Cerebellar cortex (tissue), 1 donor: ENCODE measurements around the gene CCBE1.
"Not testable (repeated sequence)": the region's sequence is repeated elsewhere in the genome, so short reads cannot be mapped to it uniquely, and the experiment has no call there.

ENCODE experiments used
- DNase-seq: peaks from one replicate; pipeline ENCODE4 v3.0.0-alpha.2; 2015; ENCODE audit warnings: low spot score

CCBE1 gene

DNA sequence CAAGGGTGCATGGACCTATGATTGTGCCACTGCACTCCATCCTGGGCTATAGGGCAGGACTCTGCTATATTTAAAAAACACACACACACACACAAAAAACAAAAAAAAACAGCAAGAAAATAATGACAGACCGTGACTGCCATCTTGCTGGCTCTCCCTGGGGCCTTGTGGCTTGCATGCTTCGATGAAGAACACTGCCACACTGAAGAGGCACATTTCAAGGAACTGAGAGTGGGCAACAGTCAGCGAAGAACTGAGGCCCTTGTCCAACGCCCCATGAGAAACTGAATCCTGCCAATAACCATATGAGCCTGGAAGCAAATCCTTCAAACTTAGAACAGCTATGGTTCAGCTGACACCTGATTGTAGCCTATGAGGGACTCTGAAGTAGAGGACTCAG is 158.1 kb downstream of the CCBE1 start:
- DNase-seq, result no peak

DNA sequence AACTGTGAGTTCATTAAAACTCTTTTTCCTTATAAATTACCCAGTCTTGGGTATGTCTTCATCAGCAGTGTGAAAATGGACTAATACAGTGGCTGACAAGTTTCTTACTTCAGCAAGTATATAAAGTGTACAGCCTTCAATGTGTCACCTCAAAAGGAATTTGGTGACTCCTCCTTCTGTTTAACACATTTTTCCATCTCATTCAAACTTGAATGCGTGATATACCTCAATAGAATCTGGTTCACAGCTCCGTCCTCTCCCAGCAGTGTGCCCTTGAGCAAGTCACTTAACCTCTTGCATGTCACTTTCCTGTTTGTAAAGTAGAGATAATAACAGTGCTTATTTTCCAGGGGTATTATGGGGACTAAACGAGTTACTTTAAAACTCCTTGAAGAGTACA is 159.6 kb downstream of the CCBE1 start:
- DNase-seq, result no peak

DNA sequence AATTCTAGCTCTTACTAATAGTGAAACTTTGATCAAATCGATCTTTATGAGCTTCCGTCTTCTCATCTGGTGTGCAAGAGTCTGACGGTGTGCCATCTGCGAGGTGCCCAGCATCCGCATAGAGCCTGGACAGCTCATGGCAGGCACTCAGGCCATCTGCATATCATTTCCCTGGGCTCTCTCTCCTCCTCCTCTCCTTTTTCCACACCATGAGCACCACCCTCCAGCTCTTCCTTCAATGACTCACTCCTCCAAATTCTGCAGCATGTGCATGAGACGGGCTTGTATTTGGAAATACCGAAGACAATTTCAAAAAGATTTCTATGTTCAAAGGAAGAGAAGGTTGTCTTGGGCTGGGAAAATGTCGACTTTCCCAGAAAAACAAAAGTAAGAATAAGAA is 161.1 kb downstream of the CCBE1 start:
- no peak for DNase-seq

DNA sequence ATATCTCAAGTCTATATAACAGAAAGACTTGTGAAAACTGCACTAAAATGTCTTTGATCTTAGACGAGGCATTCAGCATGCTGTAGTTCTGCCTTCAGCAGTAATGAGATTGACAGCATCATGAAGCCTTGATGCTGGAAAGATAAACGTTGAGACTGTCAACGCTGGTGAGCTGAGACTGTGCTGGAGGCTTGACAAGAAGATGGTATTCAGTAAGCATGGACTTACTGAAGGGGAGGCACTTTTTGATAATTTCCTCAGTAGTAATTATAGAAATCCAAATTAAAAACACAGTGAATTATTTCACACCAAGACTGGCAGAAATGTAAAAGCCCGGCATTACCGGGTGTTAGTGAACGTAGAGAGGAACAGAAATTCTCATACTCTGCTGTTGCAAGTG is 162.2 kb downstream of the CCBE1 start:
- DNase-seq, result no peak

DNA sequence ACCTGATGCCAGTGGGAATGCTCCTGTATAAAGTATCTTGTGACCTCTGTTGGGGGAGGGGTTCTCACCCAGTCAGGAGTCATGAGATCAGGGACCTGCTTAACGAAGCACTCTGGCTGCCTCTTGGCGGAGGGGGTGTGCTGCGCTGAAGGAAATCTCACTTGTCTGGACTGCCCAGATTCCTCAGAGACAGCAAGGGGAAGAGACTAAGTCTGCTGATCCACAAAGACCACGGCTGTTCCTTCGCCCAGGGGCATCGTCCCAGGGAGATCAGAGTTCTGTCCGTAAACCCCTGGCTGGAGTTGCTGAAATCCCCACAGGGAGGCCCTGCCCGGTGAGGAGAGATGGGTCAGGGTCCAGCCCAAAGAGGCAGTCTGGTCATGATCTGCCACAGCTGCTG is 168.4 kb downstream of the CCBE1 start:
- DNase-seq, result no peak

DNA sequence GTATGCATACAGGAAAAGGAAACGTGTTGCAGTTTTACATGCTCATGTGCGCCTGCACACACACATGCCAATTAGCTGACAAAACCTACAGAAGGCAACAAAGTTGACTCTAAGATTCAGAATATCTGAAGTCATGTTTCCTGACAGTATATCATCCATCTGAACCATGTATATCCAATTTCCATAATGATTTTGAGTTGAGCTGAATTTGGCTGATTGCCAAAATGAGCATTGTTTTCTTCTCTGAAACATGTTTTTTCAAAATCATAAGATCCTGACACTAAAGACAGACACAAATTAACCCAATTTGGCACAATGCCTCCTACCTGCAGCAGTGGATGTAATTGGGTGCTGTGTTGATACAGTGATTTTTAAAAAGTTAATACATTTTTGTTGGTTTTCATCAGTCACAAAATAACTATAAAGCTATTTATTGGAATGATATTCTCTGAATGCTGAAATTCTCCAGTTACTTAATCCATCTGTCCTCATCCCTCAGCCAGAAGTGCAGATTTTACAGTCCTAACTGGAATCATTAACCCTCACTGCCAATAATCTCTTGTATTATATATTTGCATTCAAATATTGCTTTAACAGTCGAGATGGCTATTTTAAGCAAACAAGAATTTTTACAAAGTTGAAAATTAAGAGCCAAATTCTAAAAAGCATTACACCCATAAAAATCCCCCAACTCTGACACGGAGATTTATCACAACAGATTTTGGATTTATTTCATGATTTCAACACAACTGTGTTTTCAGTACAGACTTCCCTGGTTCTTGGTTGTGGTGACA is 176.5 kb downstream of the CCBE1 start:
- no peak for DNase-seq

DNA sequence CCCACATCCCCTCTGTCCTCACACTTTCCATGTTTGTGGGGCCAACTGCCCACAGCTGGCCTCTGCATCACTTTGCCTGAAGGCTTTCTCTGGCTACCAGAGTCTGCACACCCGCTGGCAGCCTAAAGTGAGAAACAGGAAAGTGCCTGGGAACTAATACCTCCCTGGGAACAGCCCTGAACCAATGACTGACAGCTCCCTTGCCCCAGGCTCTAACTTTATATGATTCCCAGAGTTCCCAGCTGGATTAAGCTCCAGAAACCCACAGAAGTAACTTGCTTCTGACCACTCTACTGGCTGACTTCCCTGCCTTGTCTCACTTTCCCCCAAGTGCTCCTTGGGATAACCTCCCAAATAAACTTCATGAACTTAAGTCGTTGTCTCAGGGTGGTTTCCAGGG is 178.5 kb downstream of the CCBE1 start:
- no peak for DNase-seq

DNA sequence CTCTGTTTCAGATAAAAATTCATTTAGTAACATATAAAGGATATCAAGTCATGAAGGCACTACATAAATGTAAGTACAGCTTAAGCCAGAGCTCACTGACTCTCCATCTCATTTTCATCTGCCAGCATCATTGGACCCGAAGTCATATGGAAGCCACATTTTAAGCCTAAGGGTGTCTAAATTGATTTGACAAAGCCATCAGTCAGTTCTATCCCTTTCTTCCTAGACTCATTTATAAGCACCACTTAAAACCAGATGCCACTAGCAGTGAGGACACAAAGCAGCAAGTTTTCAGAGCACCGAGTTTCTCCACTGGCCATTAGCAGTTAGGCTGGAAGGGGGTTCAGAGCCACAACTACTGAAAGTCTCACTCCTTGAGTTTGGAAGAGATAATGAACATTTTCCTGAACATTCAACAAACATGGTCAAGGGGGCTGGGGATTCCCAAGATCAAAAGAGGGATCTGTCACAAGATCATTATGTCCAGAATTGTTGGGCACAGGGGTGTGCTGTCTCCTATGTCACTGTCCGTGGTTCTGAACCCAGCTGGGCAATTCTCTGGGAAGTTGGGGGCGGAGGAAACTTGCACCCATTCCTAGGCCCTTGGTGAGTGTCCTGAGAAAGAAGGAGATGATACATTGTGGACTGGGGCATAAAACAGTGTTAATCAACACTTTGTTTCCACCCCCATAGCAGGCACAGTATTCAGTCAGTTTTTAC is 179.6 kb downstream of the CCBE1 start:
- DNase-seq, result no peak

DNA sequence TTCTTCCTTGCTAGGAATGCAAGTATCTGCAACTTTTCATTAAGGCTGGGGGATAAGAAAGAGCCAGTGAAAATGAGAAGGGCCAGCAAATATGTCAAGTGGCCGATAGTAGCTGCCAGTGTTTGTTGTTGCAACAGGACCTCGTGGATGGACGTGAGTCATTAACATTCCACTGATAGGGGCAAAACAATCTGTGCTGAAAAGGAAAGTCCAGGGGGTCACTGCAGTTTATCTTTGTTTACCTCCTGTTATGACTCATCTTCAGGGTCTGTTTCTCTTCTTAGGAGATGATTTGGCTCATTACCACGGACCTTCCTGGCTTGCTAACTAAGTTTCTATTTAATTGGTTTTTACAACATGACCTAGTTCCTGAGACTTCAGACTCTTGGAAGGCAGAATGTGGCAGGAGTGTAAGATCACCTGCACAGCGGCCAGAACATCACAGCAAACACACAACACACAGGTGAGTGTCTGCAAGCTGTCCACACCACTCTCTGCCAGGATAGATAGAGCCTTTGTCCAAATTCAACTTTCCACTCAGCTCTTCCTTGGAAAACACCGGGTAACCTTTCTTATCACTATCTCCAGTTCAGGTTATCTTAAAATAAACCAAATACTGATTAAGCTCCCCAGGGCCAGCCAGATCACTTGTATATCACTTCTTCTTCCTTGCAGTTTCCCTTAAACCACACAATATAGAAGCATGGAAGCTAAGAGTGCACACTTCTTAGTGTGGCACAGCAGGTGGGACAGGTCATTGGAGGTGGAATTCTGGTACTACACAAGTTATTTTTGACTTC is 180.7 kb downstream of the CCBE1 start:
- no peak for DNase-seq

DNA sequence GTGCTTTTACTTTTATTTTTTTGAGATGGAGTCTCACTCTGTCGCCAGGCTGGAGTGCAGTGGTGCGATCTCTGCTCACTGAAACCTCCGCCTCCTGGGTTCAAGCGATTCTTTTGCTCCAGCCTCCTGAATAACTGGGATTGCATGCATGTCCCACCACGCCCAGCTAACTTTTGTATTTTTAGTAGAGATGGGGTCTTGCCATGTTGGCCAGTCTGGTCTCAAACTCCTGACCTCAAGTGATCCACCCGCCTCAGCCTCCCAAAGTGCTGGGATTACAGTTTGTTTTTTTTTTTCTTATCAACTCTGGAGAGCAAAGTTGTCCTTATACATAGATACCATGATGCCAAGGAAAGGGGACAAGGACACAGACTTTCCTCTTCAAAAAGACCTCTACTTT is 181.3 kb downstream of the CCBE1 start:
- DNase-seq, result not testable (repeated sequence)

DNA sequence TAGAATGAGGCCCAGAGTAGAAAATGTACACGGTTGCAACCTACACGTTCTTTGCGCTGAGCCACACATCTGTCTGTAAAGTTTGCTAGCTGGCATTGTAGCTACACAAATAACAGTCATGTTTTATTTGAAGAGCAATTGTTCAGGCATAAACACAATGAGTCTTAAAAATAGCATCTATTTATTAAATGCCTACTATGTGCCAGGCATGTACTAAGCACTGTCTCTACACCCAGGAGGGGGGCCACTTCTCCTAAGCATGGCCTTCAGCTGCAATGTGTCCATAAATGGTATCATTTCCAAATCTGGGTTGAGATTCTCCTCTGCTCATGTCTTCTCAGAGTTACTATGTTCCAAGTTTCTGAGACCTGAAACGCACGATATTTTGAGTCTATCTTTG is 182.1 kb downstream of the CCBE1 start:
- DNase-seq, result no peak

DNA sequence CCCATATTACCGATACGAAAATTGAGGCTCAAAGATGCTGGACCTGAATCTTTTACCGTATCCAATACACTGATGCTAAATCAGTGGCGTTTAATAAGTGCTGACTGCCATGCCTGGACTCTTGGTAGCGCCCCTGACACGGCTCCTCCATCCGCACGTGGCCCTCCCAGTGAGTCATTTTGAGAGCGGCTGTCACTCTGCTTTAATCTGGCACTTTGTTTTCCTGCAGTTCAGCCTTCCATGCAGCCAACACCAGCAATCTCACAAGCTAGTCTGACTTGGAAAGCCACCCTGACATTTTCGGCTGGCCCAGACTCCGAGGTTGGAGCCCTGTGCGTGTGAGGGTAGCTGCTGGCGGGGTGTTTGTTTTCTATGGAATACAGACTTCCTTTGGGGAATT is 183.0 kb downstream of the CCBE1 start:
- DNase-seq, result no peak

DNA sequence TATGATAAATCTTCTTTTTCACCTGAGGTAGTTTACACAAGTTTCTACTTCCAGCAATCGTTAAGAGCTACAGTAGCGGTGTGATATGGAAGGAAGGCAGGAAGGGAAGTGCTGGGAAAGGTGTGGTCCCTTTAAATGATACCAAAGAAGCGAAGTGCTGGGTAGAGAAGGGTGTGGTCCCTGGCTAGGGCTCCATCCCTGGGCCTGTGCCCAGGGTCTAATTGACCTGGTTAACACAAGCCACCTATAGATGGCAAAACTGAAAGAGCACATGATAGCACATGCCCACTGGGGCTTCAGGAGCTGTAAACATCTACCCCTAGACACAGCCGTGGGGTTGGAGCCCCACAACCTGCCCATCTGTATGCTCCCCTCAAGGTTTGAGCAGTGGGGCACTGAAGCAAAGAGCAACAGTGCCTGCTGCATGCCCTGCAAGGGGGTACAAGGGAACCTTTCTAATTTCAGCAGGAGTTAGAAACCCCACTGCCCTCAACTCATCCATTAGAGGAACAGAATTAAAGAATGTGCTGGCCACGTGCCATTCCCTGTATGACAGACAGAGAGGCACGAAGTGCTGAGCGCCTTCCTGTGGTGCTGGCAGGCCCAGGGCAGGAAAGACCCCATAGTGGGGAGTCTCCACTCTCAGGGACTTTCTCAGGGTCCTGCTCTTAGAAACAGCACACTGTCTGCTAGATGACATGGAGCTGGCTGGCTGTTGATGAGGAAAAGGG is 185.0 kb downstream of the CCBE1 start:
- no peak for DNase-seq

DNA sequence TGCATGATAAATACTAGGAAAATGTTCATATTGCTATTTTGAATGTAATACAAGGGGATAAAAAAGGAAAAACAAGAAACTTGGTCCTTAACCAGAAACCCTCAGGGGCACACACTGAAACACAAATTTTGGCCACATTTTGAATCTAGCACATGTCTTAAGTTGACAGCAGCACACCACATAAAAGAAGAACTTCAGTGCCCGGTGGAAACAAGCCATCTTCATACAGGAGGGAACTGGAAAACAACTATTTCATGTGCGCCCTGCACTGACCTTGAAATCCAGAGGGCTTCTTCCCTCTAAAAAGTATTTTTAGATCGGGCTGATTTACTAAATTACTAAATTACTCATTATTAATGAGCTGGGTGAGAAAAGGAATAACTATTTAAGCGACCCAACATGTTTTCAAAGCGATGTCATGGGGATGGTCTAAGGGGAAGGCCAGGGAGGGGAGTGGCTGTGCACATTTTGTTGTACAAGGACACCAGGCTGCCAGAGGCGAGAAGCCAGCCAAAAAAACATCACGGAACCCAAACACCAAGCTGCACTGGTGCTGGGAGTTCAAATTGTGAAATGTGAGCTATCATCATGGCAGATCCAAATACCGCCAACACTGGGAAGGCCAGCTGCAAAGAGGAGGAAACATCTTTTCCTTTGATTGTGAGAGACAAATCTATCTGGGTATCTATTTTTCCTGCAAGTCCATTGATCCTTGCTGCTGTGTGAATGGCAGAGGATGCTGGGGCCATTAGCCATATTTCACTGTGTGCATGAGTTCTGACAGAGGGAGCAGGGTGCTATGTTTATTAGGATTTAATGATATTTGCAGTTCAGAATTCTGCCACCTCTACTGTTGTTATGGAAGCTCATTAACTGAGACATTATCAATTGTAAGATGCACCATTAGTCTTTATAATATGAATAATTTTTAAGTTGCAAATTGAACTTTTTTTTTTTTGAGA is 187.5 kb downstream of the CCBE1 start:
- DNase-seq, result no peak

DNA sequence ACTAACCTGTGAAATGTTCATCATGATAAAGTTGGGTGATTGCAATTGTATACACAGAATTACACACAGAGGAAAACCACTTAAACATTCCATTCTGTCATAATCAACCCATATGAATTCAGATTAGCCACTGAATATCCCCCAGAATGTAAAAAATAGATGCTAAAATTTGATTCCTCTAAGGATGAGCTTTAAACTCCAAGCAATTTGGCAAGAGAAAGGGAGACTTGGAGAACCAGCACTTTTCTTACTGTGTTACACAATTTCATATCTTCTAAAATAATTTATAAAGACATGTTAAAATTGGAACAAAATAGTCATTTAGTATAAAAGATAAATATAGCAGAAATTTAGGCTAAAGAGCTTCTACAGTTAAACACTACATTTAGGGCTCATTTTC is 191.9 kb downstream of the CCBE1 start:
- no peak for DNase-seq

DNA sequence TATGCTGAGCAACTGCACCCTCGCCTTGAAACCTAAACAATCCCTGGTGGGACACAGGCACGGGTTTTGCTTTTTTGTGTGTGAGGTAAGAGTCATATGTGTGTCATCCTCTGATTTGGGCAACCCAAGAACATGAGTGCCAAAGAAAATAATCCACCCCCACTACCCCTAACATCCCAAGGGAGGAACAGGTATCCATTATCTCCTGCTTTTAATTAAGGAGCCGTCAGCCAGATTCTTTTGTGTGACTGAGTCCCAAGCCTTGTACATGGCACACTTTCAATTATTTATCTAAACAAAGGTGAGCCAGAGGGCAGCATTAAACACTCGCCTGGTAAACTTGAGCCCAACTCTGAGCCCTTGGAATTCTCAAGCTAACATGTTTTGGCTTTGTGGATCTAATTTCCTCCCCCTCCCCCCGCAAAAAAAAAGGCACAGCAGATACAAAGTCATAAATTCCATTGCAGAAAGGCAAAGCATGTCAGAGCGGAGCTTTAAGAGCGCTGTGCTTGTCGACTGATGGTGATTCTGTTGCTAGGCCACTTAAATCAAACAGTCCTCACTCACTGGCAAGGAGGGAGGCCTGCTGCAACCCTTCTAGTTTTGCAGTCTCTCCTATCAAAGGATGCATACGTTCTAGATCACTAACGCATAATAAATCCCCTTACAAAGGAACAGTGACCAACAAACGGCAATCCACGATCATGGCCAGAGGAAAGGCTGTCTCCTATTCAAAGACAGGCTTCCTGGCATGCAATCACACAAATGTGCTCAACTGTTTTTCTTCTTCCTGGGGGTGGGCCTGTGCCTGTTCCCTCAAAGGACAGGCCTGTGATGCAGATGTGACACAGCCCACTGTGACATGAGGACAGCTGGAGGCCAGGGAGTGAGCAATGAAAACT is 194.7 kb downstream of the CCBE1 start:
- DNase-seq, result no peak

DNA sequence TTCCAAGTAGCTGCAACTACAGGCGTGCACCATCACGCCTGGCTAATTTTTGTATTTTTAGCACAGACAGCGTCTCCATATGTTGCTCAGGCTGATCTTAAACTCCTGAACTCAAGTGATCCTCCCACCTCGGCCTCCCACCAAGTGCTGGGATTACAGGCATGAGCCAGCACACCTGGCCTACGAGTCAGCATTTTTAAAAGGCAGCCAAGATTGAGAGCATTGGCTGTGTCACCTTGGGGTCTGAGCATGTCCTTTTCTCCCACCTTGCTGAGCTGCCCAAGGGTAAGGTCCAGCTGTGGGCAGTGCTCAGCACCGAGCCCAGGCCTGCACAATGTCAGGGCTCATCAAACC is 195.3 kb downstream of the CCBE1 start:
- DNase-seq, result no peak

DNA sequence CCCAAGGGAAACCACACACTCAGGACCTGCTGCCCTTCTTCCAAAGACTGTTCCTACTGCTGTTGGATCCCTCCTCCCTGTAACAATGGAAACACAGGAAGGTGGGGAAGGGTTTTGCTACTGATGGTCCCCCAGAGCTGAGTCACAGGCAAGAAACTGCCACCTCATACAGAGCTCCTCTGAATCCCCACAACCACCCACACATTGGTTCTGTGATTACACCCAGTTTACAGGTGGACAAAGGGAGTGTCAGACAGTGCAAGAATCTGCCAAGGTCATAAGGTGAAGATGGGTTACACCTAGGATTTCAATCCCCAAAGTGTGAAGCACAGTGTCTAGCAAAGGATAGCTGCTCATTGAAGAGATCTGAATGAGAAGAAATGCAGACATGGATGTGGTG is 196.5 kb downstream of the CCBE1 start:
- no peak for DNase-seq

DNA sequence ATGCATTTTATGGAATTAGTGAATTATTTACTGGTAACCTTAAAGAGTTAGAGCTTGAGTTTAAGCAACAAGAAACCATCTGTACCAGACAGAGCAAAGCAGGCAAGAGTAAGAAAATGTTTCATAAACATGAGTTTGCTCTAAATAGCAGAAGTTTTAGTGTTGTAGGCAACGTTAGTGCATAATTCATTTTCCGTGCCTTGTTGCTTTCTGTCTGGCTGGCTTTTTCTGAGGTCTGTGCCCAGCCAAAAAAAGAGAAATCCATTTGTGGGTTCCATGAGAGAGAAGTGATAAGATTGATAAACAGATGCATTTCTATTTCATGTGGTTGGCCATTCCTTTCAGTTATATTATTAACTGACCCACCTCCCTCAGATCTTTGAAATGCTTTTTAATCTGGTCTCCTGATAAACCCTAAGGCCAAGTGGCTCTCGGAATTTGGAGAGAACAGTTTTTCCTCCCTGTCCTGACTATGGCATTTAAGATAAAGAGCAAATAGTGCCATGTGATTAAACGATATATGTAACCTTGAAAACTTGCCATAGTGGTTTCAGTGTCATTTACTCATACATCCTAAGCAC is 198.6 kb downstream of the CCBE1 start:
- DNase-seq, result no peak
